NCI-H2107 (cell line): ENCODE results near the gene C6.
"Not testable (repeated sequence)": the region's sequence is repeated elsewhere in the genome, so short reads cannot be mapped to it uniquely, and the experiment has no call there.

Source experiments
- DNase-seq: peaks from one replicate; lab custom pipeline; 2025; lab: John Stamatoyannopoulos, UW

Gene C6

DNA sequence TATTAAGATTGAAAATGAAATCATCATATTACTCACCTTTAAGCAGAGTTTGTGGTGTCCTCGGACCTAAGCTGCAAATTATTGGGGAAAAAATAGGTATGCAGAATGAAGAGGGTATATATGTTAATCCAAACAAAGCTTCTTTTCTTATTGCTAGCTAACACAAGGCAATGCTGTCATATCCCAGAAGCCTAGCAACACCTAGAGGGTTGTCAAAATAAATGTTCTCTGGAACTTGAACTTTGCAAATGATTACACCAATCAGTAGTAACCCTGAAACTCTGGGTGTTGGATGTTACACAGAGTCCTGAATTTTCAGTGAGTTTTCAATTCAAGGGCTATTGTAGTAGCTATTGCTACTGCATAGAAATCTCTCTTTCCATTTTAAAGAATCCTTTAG lies at the start of gene C6:
Gene C6, minus strand, starts transcription at position 193 of the 400 bp plus-strand sequence. CDS start 10,302 bp downstream, outside the sequence.
- DNase-seq: no peak

DNA sequence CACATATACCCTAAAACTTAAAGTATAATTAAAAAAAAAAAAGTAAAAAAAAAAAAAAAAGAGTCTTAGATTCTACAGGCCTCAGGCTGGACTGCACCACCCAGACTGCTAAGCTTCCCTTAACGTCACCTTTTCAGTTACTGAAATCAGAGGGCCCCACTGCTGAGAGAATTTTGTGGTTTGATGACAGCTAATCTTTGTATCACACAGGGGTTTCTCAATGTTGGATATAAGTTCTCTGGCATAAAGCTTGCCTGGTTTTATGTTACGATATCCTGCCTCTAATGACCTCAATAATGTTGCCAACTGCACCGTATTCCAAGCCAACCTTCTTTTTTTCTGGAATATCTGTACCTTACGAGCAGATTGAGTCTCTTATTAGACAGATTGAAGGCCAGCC lies 43.1 kb upstream of the C6 start:
- DNase-seq: no peak

DNA sequence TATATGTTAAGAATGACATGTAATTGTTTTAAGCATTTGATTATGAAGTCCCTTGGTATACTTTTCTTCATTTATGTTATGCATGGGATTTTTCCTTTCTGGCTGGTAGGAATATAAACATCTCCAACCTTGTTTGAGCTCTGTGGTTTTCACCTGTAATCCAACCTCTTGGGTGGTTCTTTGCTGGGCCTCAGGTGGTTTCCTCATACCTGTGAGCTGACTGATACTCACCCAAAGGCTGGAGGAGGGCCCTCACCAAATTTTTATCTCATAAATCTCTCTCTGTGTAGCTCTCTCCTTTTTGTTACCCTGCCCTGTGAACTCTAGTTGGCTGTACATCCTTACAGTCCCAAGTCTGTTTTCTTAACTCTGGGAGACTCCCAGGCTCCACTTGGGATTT lies 39.8 kb upstream of the C6 start:
- no peak for DNase-seq

DNA sequence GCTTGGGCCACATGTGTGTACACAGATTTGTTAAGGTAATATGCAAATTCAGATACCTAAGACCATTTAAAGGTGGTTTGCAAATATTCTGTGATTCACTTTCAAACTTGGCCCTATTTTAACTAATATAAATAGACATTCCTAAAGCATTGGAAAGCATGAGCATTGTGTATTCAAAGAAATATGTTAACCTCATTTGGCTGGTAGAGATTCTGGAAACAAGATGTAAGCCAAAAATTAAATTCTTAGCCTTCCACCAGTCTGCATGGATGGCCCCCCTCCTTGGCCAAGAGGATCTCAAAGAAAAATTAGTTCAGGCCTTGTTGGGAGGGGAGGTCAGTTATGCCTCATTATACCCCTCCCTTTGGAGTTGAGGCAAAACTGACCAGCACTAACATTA lies 38.7 kb upstream of the C6 start:
- DNase-seq: no peak

DNA sequence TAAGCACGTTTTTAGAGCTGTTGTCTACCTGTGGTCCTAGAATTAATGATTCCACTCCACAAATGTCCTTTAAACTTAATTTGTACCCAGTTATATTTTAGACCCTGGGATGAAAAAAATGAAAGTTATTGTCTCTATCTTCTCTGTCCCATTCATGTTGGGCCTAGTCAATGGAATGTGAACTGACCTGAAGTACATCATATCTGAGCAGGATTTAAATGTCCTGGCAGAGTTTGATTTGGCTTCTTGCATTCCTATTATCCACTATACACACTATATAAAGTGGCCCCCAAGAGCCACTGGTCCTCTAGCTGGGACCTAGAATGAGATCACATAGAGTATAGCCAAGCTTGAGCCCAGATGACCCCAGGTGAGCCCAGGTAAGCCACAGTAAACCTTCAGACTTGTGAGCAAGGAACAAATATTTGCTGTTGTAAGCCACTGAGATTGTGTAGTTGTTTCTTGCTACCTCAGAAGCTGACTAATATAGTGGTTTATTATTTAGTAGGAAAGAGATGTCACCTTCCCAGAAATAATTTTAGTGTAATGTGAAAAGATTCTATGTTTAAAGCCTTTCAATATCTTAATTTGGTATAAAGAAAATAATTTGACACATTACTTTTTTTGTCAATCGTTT lies 37.1 kb upstream of the C6 start:
- DNase-seq: no peak

DNA sequence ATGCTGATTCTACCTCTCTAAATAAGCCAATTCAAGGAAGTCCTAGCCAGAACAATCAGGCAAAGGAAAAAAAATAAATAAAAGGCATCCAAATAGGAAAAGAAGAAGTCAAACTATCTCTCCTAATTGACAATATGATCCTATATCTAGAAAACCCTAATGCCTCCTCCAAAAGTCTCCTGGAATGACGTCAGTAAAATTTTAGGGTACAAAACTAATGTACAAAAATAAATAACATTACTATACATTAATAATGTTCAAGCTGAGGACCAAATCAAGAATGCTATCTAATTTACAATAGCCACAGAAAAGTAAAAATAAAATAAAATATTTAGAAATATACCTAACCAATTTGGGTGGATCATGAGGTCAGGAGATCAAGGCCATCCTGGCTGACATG lies 33.8 kb upstream of the C6 start:
- DNase-seq: no peak

DNA sequence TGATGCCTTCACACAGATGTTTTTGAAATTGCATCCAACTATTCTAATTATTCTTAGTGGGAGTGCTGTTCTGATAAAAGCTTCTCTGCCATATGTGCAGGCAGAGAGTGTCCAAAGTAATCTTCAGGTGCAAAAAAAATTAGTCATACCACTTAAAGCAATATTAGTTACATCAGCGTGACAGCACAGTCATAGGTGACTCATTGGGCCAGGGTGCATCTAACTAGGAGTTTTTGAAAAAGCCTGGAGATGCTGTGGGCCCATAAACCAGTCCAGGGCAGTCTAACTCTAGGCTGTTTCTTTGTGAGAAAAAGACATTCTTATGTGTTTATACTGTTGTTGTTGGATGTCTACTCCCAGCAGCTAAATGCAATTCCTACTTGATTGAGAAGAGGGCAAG lies 33.0 kb upstream of the C6 start:
- no peak for DNase-seq

DNA sequence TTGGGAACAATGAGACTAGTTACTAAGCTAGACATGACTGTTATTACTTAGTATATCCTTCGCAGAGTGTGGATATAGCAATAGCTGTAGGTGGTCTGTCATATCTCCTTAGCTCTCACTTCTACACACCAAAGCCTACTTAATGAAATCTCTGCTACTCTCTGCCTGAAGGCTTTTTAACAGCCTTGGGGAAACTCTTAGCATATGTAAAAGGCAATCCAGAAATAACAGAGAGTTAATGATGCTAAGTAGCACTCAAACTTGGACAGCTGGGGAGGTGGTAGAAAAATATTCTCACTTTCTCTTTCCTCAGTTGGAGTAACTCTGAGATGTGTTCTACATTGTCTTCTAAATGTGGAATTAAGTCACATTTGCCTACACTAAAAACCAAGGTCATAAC lies 30.2 kb upstream of the C6 start:
- DNase-seq: no peak

DNA sequence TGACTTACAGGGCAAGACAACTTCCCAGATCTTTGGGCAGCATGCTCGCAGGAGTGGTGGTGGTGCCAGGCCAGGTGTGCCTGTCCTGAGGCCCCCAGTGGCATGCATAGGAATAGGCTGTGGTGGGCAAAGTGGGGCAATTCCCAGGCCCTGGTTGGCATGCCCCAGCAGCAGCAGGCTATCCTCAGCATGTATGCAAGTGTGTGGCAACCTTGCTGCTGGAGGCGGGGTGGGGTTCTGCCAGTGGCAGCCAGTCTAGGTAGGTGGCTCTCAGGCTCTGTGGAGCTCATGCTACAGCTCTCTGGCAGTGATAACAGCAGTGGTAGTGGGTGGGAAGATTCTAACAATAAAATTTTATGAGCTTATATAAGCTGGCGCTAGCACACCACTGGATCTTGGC lies 27.7 kb upstream of the C6 start:
- DNase-seq: no peak

DNA sequence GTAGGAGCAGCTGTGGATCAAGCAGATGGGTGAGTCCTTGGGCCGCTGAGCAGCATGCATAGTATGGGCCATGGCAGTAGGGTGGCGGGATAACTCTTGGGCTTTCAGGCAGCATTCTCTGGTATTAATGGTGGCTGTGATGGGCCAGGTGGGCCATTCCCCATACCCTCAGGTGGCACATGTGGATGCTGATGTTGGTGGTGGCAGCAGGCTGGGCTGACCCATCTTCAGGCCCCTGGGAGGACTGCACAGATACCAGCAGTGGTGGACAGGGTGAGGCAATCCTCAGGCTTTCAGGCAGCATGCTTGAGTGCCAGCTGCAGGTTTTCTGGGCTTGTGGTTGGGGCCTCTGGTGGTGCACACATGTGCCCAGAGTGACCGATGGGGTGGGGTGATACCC lies 27.1 kb upstream of the C6 start:
- no peak for DNase-seq

DNA sequence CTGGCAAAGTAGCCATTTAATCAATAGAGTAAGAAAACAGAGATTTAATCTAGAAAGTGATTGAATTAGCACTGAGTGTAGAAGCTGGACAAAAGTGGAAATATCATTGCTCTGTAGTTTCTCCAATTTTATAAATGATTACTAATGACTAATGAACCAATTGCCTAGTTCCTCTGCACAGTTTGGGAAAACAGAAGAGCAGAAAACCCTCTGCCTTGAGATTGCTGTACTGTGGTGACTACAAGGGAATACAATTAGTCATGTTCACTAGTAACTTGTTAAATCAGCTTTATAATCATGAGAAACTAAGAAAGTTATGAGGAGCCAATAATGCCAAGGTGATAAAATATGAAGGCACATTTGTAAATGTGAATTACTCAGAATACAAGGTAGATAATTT lies 21.1 kb upstream of the C6 start:
- no peak for DNase-seq

DNA sequence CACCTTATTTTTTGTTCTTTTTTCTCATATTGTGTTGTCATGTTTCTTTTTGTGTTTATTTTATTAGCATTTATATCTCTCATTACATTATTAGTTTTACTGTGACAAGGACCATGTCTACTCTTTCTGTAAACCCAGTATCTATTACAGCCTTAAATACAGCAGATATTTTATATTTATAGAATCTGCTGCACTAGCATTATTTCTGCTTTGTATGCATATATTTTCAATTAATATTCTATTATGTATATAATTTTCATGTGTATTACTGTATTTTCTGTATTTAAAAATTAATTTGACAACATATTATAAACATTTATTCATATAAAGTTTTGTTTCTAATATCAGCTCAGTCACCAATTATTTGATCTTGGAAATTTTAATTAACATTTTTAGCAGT lies 19.5 kb upstream of the C6 start:
- DNase-seq: no peak

DNA sequence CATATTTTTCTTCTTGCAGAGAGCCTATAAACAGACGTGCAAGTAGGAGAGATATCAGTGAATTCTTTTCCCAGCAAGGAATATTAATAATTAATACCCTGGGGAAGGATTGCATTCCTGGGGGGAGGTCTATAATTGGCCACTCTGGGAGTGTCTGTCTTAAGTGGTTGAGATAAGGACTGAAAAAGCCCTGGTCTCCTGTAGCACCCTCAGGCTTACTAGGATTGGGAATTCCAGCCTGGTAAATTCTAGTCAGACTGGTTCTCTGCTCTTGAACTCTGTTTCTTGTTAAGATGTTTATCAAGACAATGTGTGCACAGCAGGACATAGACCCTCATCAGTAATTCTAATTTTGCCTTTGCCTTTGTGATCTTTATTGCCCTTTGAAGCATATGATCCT lies 16.9 kb upstream of the C6 start:
- DNase-seq: not testable (repeated sequence)

DNA sequence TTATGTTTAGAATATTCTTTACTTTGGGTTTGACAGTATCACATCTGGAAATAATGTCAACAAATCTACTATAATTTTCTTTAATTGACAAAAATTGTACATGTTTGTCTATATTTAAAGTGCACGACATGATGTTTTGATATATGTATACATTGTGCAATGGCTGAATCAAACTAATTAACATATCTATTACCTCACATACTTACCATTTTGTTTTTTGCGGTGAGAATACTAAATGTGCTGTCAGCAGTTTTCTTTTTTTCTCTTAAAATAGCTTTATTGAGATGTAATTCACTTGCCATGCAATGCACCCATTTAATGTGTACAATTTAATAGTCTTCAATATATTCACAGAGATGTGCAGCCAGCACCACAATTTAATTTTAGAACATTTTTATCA lies 10.6 kb upstream of the C6 start:
- no peak for DNase-seq

DNA sequence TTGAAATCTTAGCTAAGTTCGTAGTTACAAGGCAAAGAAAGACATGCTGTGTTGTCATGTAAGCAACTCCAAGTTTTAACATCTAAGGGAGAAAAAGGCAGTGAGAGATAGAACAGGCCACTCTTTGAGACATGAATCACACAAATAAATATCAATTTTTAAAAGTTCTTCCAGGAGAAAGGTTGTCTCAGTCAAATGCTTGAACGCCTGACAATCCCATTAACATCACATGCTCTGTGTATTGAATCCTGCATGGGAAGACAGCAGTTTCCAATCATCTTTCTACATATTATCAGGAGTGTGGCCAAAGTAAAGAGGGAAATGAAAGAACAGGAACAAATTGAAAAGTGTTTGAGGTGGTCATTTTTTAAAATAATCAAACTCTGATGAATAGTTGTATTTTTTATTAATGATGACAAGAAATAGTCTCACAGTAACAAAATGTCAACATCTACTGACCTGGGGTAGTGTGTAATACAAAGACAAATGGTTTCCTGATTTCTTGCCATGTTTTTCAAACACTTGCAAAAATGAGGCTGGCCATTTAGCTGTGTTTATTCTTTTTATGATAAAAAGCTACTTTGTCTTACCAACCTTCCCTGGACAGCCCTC lies 6.4 kb upstream of the C6 start:
- DNase-seq: no peak

DNA sequence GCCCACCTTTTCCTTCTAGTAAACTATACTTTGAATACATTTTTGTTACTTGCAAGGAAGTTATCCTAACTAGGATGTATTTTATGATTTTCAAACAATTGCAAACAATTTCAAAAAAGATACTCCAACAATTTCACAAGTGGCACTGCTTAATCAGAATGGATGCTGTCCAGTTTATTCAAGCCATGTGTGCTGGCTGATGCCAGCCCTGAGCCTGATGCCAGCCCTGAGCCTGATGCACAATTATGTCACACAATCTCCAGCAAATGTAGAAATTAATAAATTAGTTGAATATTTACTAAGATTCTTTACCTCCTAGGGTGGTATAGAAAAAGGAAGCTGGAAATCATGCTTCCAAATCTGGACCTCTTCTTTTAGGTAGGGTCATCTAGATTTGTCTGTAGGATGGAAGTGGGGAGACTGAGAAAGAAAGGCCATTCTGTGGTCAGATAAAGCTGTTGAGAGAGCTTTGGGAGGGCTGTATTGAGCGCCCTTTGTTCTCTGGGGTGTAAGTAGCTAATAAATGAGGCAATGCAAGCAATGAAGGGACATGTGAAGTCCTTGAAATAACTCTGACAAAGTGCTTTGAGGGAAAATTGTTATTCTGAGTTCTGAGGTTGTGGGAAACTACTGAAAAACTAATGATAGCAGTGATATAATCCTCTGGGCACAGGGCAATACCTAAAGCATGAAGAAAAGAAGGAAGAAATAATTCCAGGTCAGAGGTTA lies 5.8 kb upstream of the C6 start:
- no peak for DNase-seq

DNA sequence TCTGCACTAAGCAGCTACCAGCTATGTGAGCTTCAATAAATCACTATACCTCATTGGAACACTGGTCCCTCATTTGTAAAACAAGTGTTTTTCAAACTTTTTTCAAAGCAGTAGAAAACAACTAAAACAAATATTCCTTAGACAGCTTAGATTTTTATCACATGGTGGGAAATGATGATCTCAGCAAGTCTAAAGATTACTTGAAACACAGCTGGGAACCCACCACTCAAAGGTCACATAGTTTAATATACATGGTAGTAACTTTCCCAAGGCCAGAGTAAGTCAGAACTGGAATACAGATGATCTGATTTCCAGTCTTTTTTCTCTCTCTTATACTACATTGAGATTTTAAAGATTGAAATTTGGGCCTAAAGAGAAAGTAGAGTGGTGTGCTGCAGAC lies 850 bp upstream of the C6 start:
- DNase-seq: no peak

DNA sequence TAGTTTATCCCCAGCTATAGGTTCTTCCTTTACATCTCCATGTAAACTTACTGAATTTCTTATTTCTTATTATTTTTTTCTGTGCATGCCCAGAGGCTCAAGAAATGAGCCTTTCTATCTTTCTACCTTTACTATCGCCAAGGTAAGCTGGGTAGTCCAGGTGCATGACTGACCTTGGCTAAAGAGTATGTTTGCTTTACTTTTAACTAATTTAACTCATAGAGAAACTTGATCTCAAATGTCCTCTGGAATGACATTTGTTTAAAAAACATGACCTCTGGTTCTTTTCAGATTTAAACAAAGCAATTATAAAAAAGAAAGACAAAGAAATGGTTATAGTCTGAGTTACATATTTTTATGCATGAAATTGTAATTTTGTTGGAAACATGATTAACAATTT lies 397 bp downstream of the C6 start:
- DNase-seq: no peak

DNA sequence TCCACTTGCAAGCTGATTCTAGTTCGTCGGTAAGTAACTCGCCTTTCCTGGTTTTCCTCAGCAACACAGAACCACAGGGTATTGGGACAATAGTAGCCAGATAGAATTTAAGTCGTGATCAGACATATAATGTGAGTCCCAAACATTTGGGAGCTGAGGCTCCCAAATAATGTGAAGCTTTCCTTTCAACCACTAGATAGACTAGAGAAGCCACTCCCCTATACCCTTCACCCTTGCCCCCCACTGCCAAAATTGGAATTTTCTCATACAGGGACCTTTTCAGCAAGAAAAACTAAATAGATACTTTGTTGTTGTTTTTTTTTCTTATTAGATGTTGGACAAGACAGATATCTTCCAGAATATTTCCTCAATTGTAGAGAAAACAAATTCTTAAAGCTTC lies 1.9 kb downstream of the C6 start:
- DNase-seq: no peak

DNA sequence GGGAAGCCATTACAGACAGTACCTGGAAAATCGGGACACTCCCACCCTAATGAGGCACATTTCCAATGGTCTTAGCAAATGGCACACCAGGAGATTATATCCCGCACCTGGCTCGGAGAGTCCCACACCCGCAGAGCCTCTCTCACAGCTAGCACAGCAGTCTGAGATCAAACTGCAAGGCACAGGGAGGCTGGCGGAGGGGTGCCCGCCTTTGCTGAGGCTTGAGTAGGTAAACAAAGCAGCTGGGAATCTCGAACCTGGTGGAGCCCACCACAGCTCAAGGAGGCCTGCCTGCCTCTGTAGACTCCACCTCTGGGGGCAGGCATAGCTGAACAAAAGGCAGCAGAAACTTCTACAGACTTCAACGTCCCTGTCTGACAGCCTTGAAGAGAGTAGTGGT lies 7.9 kb downstream of the C6 start:
- DNase-seq: not testable (repeated sequence)

DNA sequence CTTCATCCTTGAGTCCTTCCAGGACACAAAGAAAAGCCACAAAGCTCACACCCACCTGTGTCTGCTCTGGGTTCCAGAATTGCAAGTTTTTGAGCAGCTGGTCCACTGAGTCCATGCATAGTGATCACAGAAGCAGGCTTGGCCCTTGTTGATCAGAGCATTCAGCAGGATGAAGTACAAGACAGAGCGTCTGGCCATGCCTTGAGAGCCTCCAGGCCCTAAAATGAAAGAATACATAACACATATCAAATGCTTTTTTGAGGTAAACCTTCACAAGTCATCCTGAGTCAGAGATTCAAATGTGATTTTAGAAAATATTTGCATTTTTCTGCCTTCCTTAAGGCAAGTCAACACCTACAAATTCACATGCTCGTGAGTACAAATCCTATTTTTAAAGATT lies 10.3 kb downstream of the C6 start:
- no peak for DNase-seq

DNA sequence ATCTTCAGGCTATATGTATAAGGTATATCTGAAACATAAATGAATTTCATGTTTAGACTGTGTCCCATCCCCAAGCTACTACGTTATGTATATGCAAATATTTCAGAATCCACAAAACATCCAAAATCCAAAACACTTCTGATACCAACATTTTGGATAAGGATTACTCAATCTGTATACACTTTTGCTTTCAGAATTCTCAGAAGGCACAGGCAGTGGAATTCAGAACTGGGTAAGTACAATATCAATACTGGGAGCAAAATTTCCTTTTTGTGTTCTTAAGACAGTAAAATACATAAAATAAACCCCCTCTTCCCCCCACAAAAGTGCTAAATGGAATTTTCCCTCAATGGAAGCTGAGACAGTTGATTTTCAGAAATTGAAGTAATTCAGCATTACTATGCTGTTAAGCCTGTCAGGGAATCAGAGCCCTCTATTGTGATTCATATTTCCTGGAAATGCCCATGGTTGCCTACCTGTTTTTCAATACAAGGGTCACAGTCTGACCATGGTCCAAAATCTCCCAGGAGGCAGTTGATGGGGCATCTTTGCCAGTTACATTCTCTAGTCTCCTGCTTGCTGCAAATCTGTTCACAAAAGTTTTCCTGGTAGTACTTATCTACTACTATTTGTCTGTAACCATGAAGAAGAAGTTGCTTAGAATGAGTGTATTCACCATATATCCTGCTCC lies 12.1 kb downstream of the C6 start:
- no peak for DNase-seq

DNA sequence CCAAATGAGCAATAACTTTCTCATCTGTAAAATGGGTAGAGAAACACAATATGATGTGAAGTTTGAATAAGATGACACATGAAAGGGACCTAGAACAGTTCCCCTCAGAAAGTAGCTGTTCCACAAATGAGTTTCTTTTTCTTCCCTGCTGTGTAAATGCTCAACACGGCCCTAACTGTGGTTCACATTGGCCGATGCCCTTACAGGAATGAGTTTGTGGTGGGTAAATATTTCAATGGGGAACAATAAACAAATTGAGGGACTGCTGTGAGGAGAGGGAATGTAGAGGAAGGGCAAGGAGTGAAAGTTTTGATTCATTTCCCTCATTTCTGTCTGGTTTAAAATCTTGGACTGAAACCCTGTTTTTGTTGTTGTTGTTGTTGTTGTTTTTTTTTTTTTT lies 12.8 kb downstream of the C6 start:
- DNase-seq: no peak
